D341Med (cell line): ENCODE measurements around the gene BRD1.

Source experiments
- DNase-seq: peaks from one replicate; pipeline ENCODE4 v3.0.0; 2012; ENCODE audit warnings: low spot score

BRD1 gene

GRCh38 chr22:49801391-49802060 is 26.1 kb downstream of the BRD1 start:
- DNase-seq, result no peak

GRCh38 chr22:49800408-49801238 is 27.1 kb downstream of the BRD1 start:
- DNase-seq, result no peak

GRCh38 chr22:49799431-49800075 is 28.1 kb downstream of the BRD1 start:
- DNase-seq, result no peak

- DNase-seq, result no peak
Measured at GRCh38 chr22:49798486-49799151, 29.1 kb downstream of the BRD1 start.

- DNase-seq, result no peak
Measured at GRCh38 chr22:49797706-49798105, 30.0 kb downstream of the BRD1 start.

GRCh38 chr22:49796596-49797270 is 30.9 kb downstream of the BRD1 start:
- no peak for DNase-seq

GRCh38 chr22:49795521-49795920 is 32.2 kb downstream of the BRD1 start:
- DNase-seq, result no peak

GRCh38 chr22:49793871-49794270 is 33.8 kb downstream of the BRD1 start:
- no peak for DNase-seq

GRCh38 chr22:49793296-49793695 is 34.4 kb downstream of the BRD1 start:
- no peak for DNase-seq

- no peak for DNase-seq
Measured at GRCh38 chr22:49792107-49792506, 35.6 kb downstream of the BRD1 start.

GRCh38 chr22:49791682-49792081 is 36.0 kb downstream of the BRD1 start:
- DNase-seq, result no peak

- no peak for DNase-seq
Measured at GRCh38 chr22:49790912-49791311, 36.8 kb downstream of the BRD1 start.

- DNase-seq, result no peak
Measured at GRCh38 chr22:49789289-49790141, 38.2 kb downstream of the BRD1 start.

GRCh38 chr22:49788504-49788903 is 39.2 kb downstream of the BRD1 start:
- DNase-seq, result no peak

GRCh38 chr22:49787861-49788260 is 39.8 kb downstream of the BRD1 start:
- no peak for DNase-seq

- DNase-seq, result no peak
Measured at GRCh38 chr22:49786976-49787706, 40.5 kb downstream of the BRD1 start.

GRCh38 chr22:49785841-49786471 is 41.7 kb downstream of the BRD1 start:
- DNase-seq, result no peak

GRCh38 chr22:49785046-49785521 is 42.6 kb downstream of the BRD1 start:
- DNase-seq, result no peak

GRCh38 chr22:49784630-49784971 is 43.1 kb downstream of the BRD1 start:
- no peak for DNase-seq
